ENCODE results near the gene GCNT3.
"Not testable (repeated sequence)": the region's sequence is repeated elsewhere in the genome, so short reads cannot be mapped to it uniquely, and the experiment has no call there.

The GCNT3 gene

GRCh38 chr15:59618406-59618805 is 6.8 kb downstream of the GCNT3 start:
- DNase-seq: no peak

- DNase-seq: no peak
These were observed 10.7 kb downstream of the GCNT3 start for GRCh38 chr15:59622289-59622688.

DNA sequence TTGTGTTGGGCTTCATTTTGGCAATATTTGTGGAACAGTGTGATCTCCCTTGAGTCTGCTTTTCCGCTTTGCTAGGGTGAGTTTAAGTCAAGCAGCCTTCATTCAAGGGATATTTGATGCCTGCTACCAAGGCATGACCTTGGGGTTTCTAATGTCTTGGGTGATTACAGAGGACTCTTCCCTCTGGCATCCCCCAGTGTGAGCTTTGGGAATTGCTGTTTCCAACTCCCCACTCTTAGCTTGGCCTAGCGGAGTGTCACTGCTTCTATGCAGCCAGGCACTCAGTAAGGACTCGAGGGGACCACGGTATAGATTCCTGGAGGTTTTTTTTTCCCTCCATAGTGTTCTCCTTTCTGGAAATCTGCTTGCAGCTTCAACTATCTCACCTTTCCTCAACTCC is 21.1 kb downstream of the GCNT3 start:
- no peak for DNase-seq

GRCh38 chr15:59636184-59636583 is 24.6 kb downstream of the GCNT3 start:
- no peak for DNase-seq

GRCh38 chr15:59637507-59637906 is 25.9 kb downstream of the GCNT3 start:
- DNase-seq: not testable (repeated sequence)

- no peak for DNase-seq
These were observed 30.8 kb downstream of the GCNT3 start for GRCh38 chr15:59642351-59642750.

DNA sequence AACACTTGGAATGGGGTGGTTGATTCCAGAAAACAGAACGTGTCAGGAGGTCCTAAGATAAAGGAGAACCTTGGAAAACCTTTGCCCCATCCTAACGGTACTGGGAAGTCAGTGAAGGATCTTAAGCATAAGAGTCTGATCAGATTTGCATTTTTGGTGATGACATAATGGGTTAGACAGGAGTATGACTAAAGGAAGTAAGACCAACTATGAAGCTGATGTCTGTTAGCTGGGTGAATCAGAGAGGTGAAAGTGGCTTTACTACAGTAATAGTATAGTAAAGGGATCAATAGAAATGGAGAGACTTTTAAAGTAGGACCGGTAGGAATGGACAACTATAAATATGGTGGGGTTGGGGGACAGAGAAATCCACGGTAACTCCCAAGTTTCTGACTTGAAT is 33.2 kb downstream of the GCNT3 start:
- DNase-seq: no peak

- DNase-seq: not testable (repeated sequence)
These were observed 34.2 kb downstream of the GCNT3 start for GRCh38 chr15:59645812-59646211.

DNA sequence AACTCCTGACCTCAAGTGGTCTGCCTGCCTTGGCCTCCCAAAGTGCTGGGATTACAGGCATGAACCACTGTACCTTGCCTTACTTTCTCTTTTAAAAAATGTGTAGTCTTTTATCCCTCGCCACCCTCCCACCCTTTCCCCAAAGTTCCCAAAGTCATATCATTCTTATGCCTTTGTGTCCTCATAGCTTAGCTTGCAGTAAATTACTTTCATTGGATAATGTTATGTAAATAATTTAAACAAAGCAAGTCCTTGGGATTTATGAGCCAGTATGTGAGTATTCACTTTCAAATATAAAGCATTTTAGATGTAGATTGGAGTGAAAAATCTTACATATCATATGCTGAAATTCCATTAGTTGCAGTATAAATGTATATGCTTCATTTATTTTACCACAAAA is 34.7 kb downstream of the GCNT3 start:
- no peak for DNase-seq

DNA sequence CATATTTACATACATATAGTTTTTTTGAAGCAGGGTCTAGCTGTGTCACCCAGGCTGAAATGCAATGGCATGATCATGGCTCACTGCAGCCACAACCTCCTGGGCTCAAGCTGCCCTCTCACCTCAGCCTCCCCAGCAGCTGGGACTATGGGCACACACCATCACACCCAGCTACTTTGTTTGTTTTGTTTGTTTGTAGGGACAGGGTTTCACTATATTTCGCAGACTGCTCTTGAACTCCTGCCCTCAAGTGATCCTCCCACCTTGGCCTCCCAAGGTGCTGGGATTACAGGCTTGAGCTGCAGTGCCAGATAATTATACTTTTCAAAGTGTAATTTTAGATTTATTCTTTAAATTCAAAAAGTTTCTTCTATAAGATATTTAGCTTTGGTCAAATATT is 35.5 kb downstream of the GCNT3 start:
- no peak for DNase-seq

DNA sequence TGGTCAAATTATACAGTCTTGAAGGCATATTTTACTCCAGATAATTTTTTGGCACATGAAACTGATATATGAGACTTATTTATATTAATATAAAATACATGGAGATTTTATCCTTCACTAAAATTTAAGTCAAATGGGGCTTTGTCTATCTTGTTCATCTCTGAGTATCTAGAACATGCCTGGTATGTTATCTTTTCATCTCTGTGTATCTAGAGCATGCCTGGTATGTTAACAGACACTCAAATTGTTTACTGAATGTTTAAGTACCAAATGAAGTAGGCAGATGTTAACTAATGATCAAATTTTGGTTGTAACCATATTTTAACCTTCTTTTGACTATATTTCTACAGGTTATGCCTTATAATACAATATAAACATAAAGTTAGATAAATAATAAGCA is 38.0 kb downstream of the GCNT3 start:
- no peak for DNase-seq

- DNase-seq: no peak
These were observed 42.5 kb downstream of the GCNT3 start for GRCh38 chr15:59654046-59654445.

DNA sequence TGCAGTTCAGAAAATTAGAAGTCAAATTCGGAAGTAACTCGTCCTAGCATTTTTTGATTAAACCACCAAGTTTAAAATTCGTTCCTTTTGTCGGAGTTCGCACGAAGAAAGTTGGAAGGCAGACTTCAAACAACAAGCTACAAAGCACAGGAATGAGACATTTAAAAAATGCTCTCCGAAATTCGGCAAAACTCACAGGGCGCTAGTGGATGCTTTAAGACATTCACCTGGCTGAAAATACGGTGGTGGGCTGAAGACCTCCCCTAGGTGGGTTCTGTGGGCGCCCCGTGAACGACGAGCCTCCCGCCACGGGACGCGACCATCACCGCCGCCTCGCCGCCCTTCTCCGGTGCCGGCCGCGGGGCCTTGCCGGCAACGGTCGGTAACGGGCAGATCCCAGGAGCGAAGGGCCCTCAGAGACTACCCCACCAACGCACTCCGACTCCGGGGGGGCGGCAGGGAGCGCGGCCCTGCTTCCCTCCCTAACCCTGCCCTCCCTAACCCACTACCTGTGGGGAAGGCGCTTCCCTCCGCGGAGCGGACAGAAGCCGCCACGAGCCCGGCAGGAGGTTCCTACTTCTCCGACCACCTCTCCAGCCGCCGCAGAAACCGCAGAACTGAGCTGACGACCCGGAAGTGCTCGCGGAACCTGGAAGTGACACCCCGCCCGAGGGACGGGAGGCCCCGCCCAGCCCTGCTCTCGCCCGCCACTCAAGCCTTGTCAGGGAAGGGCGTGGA is 45.5 kb downstream of the GCNT3 start, which contains the start of gene GTF2A2:
TSS of gene GTF2A2 (minus strand) at position 619 of the 738 bp plus-strand sequence. CDS start 5,238 bp downstream, outside the sequence.
- DNase-seq: peak; percentile 84

DNA sequence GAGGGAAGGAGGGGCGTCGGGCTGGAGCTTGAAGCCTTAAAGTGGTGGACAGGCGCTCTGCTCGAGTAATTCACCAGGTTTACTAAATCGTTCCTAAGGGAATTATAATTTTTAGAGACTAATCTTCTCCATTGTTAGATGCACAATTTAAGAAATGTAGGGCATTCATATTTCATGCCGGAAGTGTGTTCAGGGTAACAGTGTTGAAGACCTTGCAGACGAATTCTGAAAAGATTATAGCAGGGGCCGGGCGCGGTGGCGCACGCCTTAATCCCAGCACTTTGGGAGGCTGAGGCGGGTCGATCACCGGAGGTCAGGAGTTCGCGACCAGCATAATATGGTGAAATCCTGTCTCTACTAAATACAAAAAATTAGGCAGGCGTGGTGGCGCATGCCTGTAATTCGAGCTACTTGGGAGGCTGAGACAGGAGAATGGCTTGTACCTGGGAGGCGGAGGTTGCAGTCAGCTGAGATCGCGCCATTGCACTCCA is 46.1 kb downstream of the GCNT3 start:
- no peak for DNase-seq

DNA sequence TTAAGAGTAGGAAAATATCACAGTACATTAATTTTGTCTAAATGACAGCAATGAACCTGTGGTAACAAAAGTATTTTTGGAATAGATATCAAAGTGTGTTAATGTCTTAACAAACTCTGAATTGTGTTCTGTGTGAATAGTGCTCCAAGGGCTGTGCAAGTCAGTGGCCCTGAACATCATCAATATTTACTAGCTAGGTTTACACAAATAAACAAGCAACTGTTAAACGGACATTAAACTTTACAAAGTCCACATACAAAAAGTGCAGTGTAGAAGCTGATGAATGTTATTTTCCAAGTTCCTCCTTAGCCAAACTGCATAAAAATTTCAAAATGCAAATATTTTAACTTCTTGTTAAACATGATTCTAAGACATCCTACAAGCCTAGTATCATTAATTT is 47.8 kb downstream of the GCNT3 start:
- no peak for DNase-seq

- DNase-seq: no peak
These were observed 50.7 kb downstream of the GCNT3 start for GRCh38 chr15:59662260-59662659.

- DNase-seq: no peak
These were observed 57.0 kb downstream of the GCNT3 start for GRCh38 chr15:59668556-59668955.
